SK-N-SH treated with all-trans-retinoic acid at 6 μM for 48 hours (cell line): ENCODE data around the gene AGPAT4.

Experiments
- ESRRG ChIP-seq: fragments of 250-450 bp; sonication (Bioruptor Pico); IDR thresholded peaks from 2 replicates; pipeline ENCODE4 v1.6.1; 2021; ENCODE audit warnings: mild to moderate bottlenecking
- TOX ChIP-seq: fragments of 250-450 bp; sonication (Bioruptor Pico); IDR thresholded peaks from 2 replicates; pipeline ENCODE4 v1.8.0; 2021; ENCODE audit warnings: mild to moderate bottlenecking, moderate library complexity, borderline replicate concordance
- TF ChIP-seq, protein P1 (sequence below): fragments of 250-450 bp; sonication (Bioruptor Pico); IDR thresholded peaks from 2 replicates; pipeline ENCODE4 v1.8.0; 2020; ENCODE audit warnings: mild to moderate bottlenecking, moderate library complexity, borderline replicate concordance
- TF ChIP-seq, protein P2 (sequence below): fragments of 250-450 bp; sonication (Bioruptor Pico); IDR thresholded peaks from 2 replicates; pipeline ENCODE4 v1.5.0; 2020; ENCODE audit warnings: mild to moderate bottlenecking, moderate library complexity

- TF ChIP-seq, protein P1, sequence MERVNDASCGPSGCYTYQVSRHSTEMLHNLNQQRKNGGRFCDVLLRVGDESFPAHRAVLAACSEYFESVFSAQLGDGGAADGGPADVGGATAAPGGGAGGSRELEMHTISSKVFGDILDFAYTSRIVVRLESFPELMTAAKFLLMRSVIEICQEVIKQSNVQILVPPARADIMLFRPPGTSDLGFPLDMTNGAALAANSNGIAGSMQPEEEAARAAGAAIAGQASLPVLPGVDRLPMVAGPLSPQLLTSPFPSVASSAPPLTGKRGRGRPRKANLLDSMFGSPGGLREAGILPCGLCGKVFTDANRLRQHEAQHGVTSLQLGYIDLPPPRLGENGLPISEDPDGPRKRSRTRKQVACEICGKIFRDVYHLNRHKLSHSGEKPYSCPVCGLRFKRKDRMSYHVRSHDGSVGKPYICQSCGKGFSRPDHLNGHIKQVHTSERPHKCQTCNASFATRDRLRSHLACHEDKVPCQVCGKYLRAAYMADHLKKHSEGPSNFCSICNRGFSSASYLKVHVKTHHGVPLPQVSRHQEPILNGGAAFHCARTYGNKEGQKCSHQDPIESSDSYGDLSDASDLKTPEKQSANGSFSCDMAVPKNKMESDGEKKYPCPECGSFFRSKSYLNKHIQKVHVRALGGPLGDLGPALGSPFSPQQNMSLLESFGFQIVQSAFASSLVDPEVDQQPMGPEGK, result no peak
- no peak for TF ChIP-seq ESRRG (CRISPR knock-in tag)
- TF ChIP-seq, protein P2, sequence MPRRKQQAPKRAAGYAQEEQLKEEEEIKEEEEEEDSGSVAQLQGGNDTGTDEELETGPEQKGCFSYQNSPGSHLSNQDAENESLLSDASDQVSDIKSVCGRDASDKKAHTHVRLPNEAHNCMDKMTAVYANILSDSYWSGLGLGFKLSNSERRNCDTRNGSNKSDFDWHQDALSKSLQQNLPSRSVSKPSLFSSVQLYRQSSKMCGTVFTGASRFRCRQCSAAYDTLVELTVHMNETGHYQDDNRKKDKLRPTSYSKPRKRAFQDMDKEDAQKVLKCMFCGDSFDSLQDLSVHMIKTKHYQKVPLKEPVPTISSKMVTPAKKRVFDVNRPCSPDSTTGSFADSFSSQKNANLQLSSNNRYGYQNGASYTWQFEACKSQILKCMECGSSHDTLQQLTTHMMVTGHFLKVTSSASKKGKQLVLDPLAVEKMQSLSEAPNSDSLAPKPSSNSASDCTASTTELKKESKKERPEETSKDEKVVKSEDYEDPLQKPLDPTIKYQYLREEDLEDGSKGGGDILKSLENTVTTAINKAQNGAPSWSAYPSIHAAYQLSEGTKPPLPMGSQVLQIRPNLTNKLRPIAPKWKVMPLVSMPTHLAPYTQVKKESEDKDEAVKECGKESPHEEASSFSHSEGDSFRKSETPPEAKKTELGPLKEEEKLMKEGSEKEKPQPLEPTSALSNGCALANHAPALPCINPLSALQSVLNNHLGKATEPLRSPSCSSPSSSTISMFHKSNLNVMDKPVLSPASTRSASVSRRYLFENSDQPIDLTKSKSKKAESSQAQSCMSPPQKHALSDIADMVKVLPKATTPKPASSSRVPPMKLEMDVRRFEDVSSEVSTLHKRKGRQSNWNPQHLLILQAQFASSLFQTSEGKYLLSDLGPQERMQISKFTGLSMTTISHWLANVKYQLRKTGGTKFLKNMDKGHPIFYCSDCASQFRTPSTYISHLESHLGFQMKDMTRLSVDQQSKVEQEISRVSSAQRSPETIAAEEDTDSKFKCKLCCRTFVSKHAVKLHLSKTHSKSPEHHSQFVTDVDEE (CRISPR knock-in tag), result no peak
- no peak for TF ChIP-seq TOX (CRISPR knock-in tag)
These were observed 123.3 kb downstream of the AGPAT4 start for GRCh38 chr6:161150566-161150965.
